Endothelial cell (in vitro differentiated cells): ENCODE data around the gene CTNND2. TPM values are rescaled to one million over a fixed set of nuclear protein-coding genes. Genes with fewer than 3 reads are reported as not detected.

Experiments used
- DNase-seq: peaks from one replicate; pipeline ENCODE4 v3.0.0; 2021; ENCODE audit warnings: low spot score
- H3K27ac Mint-ChIP-seq: one replicate; pipeline ENCODE4 v1.8.0; 2021; ENCODE audit warnings: mixed read lengths, inconsistent platforms; ENCODE audit not compliant: unreplicated experiment
- H3K27me3 Mint-ChIP-seq: one replicate; pipeline ENCODE4 v1.8.0; 2021; ENCODE audit warnings: mild to moderate bottlenecking, moderate library complexity, mixed read lengths, inconsistent platforms; ENCODE audit not compliant: unreplicated experiment
- H3K36me3 Mint-ChIP-seq: one replicate; pipeline ENCODE4 v1.8.0; 2021; ENCODE audit warnings: mild to moderate bottlenecking, low read depth, mixed read lengths, inconsistent platforms; ENCODE audit not compliant: unreplicated experiment
- H3K4me1 Mint-ChIP-seq: one replicate; pipeline ENCODE4 v1.8.0; 2021; ENCODE audit warnings: mild to moderate bottlenecking, mixed read lengths, inconsistent platforms; ENCODE audit not compliant: unreplicated experiment
- H3K4me3 Mint-ChIP-seq: one replicate; pipeline ENCODE4 v1.8.0; 2021; ENCODE audit warnings: mild to moderate bottlenecking, mixed read lengths, inconsistent platforms; ENCODE audit not compliant: unreplicated experiment
- H3K9me3 Mint-ChIP-seq: one replicate; pipeline ENCODE4 v1.8.0; 2021; ENCODE audit warnings: mixed read lengths, inconsistent platforms; ENCODE audit not compliant: unreplicated experiment
- CTCF ChIP-seq: fragments of 200-600 bp; sonication (generic); IDR thresholded peaks from one replicate; pipeline ENCODE4 v1.5.0; 2021; ENCODE audit warnings: antibody characterized with exemption; ENCODE audit not compliant: unreplicated experiment
- total RNA-seq: library from RNA; stranded (reverse); fragmentation: NEBNext Ultra II Directional; extraction: Animal tissue kit (Norgen Biotek cat#: 25700); gene quantifications from one replicate; pipeline ENCODE4 v1.2.1, GENCODE V29; 2021; ENCODE audit not compliant: unreplicated experiment

CTNND2 gene
- total RNA-seq, 1 donor from 2014 or later: 3.6 TPM

- TF ChIP-seq CTCF: no peak
- H3K4me1 Mint-ChIP-seq: no peaks in the 10 kb centered on the region
- H3K36me3 Mint-ChIP-seq: no peaks in the 10 kb centered on the region
- H3K27me3 Mint-ChIP-seq: no peaks in the 10 kb centered on the region
- H3K9me3 Mint-ChIP-seq: no peaks in the 10 kb centered on the region
- no peak overlapping the region for H3K27ac Mint-ChIP-seq
- H3K4me3 Mint-ChIP-seq: no peak overlapping the region
- no peak for DNase-seq
Observed at GRCh38 chr5:11355491-11355890, 548.8 kb downstream of the CTNND2 start.

DNA sequence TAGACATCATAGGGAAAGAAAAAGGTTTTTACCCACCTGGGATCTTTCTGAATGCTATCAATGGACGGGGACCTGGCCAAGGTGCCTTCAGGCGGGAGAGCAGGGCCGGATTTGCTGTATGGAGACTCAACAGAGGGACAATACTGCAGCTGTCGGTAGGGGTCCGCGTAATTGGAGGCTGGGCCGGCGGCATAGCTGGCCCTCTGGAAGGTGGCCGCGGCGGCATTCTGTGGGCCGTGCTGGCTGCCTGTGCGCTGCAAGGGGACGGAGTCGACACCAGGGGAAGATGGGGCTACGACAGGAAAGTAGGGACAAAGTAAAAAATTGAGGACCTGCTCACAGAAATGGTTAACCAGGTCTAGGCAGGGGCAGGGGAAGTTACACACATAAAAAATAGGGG is 557.9 kb downstream of the CTNND2 start:
- DNase-seq: no peak
- Mint-ChIP-seq H3K4me1 (no peaks in the 10 kb centered on the region), H3K27ac (no peak overlapping the region), H3K4me3 (no peak overlapping the region), H3K27me3 (no peaks in the 10 kb centered on the region), H3K9me3 (no peaks in the 10 kb centered on the region), H3K36me3 (no peaks in the 10 kb centered on the region)
- no peak for TF ChIP-seq CTCF

GRCh38 chr5:11335881-11336760 is 568.1 kb downstream of the CTNND2 start:
- H3K9me3 Mint-ChIP-seq: no peaks in the 10 kb centered on the region

DNA sequence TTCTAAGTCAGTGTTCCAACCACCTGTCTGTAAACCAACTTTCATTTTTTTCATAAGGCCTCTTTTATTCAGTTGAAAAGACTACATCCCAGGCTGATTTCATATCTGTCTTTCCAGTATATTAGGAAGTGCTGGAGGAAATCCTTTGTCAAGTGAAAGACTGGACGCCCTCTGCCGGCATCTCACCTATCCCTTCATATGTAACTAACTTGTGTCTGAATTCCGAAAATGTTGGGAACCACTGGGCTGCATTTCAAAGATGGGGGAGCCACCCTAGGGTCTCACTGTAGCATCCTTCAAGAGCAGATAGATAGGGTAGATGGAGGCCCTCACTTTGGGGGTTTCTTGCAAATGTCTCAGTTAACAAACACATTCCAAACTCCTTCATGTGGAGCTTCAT is 569.8 kb downstream of the CTNND2 start:
- TF ChIP-seq CTCF: no peak
- no peak overlapping the region for H3K4me3 Mint-ChIP-seq
- no peak overlapping the region for H3K27ac Mint-ChIP-seq
- H3K36me3 Mint-ChIP-seq: no peaks in the 10 kb centered on the region
- H3K27me3 Mint-ChIP-seq: no peaks in the 10 kb centered on the region
- H3K9me3 Mint-ChIP-seq: no peaks in the 10 kb centered on the region
- H3K4me1 Mint-ChIP-seq: no peaks in the 10 kb centered on the region
- DNase-seq: no peak

More at GRCh38 chr5:11335881-11336760, 568.1 kb downstream of the CTNND2 start:
- Mint-ChIP-seq H3K27me3 (peaks cover 3% of the 10 kb centered on the region), H3K27ac (no peak overlapping the region), H3K36me3 (no peaks in the 10 kb centered on the region), H3K4me3 (no peak overlapping the region), H3K4me1 (no peaks in the 10 kb centered on the region)
- no peak for TF ChIP-seq CTCF
- DNase-seq: no peak

DNA sequence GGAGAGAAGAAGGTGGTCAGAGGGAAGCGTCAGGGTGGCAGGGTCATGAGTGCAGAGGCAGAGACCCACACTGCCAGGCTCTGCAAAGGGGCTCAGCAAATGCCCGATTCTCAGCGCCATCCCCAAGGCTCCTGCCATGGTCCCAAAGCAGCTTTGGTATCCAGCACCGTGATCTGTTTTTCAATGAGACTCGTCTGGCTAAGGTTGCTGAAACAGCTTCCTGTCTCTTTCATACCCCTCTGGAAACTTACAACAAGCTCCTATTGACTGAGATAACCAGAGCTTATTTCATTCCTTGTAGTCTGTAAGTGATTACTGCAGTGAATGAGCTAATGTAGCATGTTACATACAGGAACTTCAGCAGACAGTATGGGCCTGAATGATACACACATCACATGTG is 574.6 kb downstream of the CTNND2 start:
- DNase-seq: no peak
- Mint-ChIP-seq H3K27me3 (no peaks in the 10 kb centered on the region), H3K4me3 (no peak overlapping the region), H3K9me3 (no peaks in the 10 kb centered on the region), H3K27ac (no peak overlapping the region), H3K36me3 (no peaks in the 10 kb centered on the region), H3K4me1 (no peaks in the 10 kb centered on the region)
- TF ChIP-seq CTCF: no peak
